Testis (tissue), 3 donors: ENCODE data around the gene TPP1. TPM values are rescaled to one million over a fixed set of nuclear protein-coding genes. Genes with fewer than 3 reads are reported as not detected.

ENCODE experiments used
- DNase-seq: peaks from one replicate; pipeline ENCODE4 v3.0.0-alpha.2; 2019
- H3K27ac ChIP-seq, 2 donors: fragments of 200-600 bp; sonication (generic); one replicate each; pipeline ENCODE4 v1.5.1; 2019
- H3K27me3 ChIP-seq: fragments of 200-600 bp; sonication (generic); one replicate; pipeline ENCODE4 v1.5.1; 2019
- H3K36me3 ChIP-seq: fragments of 200-600 bp; sonication (generic); one replicate; pipeline ENCODE4 v1.5.1; 2017; ENCODE audit warnings: low read depth; ENCODE audit errors: missing control alignments
- H3K4me1 ChIP-seq: fragments of 200-600 bp; sonication (generic); one replicate; pipeline ENCODE4 v1.5.1; 2019
- H3K4me3 ChIP-seq, 2 donors: fragments of 200-600 bp; sonication (generic); one replicate each; pipeline ENCODE4 v1.5.1; 2017 to 2019
- H3K9me3 ChIP-seq: fragments of 200-600 bp; sonication (generic); one replicate; pipeline ENCODE4 v1.5.1; 2017
- CTCF ChIP-seq, 3 experiments: fragments of 450-650 bp in 2 of 3; fragments of 200-600 bp in 1 of 3; sonication (generic) in 1 of 3; IDR thresholded peaks; one replicate each; pipeline ENCODE4 v1.5.1; 2016 to 2019; ENCODE audit warnings: antibody characterized with exemption in 3 of 3, mild to moderate bottlenecking in 2 of 3, moderate library complexity in 1 of 3
- POLR2A ChIP-seq: fragments of 450-650 bp; IDR thresholded peaks from one replicate; pipeline ENCODE4 v1.6.1; 2017; ENCODE audit warnings: antibody characterized with exemption, mild to moderate bottlenecking, moderate library complexity
- WGBS, 2 donors: methylation state at CpG; one replicate each; pipeline ENCODE4 v1.1.5; 2018; 5-methylcytosine and 5-hydroxymethylcytosine counted together
- intact Hi-C: fragments of 100-400 bp; cut with DNase I; formaldehyde crosslinking; loops from one replicate; pipeline ENCODE4 v1.15.1; 2023; ENCODE audit warnings: low total_unique reads
- polyA plus RNA-seq: library from polyadenylated mRNA; stranded (reverse); fragments of 350-450 nt; fragmentation: Illumina TruSeq; extraction: RNeasy Lipid Tissue Mini Kit (QIAGEN cat#74804); gene quantifications from one replicate; pipeline ENCODE4 v1.2.3, GENCODE V29; 2014; ENCODE audit warnings: low read depth, low replicate concordance; ENCODE audit not compliant: insufficient read depth
- total RNA-seq, 2 donors: library from RNA; depleted of rRNA; stranded (reverse); fragments of >200 nt; gene quantifications; one replicate each; pipeline ENCODE4 v1.2.3, GENCODE V29; 2016

The TPP1 gene
- total and polyA plus RNA-seq, 3 donors from 2014 or later: 60.9 to 151 (median 134) TPM

- Histone ChIP-seq H3K4me3 (no peak overlapping the region), H3K4me1 (no peaks in the 10 kb centered on the region)
These were observed 23.7 kb upstream of the TPP1 start for GRCh38 chr11:6642957-6643356.

GRCh38 chr11:6640985-6641701, 21.9 kb upstream of the TPP1 start:
- DNase-seq: no peak
- Histone ChIP-seq H3K27me3 (no peaks in the 10 kb centered on the region), H3K4me1 (no peaks in the 10 kb centered on the region), H3K27ac (no peak overlapping the region), H3K9me3 (no peaks in the 10 kb centered on the region), H3K36me3 (no peaks in the 10 kb centered on the region), H3K4me3 (no peak overlapping the region)
- no peak for TF ChIP-seq POLR2A
- TF ChIP-seq CTCF (IDR thresholded peaks at IDR 0.05): no peak
- 97% methylated on average over 26 of the region's 26 CpGs; no CpG with 5 or more reads in 1 of the 2 donors for WGBS, 2 donors
- intact Hi-C loops: no loop called here

More at GRCh38 chr11:6642957-6643356, 23.7 kb upstream of the TPP1 start:
- Histone ChIP-seq H3K9me3 (no peaks in the 10 kb centered on the region), H3K27ac (no peak overlapping the region), H3K27me3 (no peaks in the 10 kb centered on the region), H3K36me3 (no peaks in the 10 kb centered on the region)
- intact Hi-C loops: no loop called here
- TF ChIP-seq POLR2A: no peak
- 89 to 94% methylated on average over 7 of the region's 7 CpGs for WGBS, 2 donors
- DNase-seq: no peak

- Histone ChIP-seq H3K4me1 (peaks cover 5% of the 10 kb centered on the region), H3K36me3 (no peaks in the 10 kb centered on the region), H3K27ac (no peak overlapping the region), H3K27me3 (no peaks in the 10 kb centered on the region), H3K4me3 (no peak overlapping the region), H3K9me3 (no peaks in the 10 kb centered on the region)
- no peak for DNase-seq
- no peak for TF ChIP-seq CTCF (IDR thresholded peaks at IDR 0.05)
- no peak for TF ChIP-seq POLR2A
- WGBS, 2 donors: 96 to 98% methylated on average over 31 to 36 of the region's 36 CpGs
- intact Hi-C loops: no loop called here
These were observed 21.1 kb upstream of the TPP1 start for GRCh38 chr11:6640036-6640984.

- Histone ChIP-seq H3K4me1 (peaks cover 7% of the 10 kb centered on the region), H3K27me3 (no peaks in the 10 kb centered on the region), H3K36me3 (no peaks in the 10 kb centered on the region), H3K4me3 (no peak overlapping the region), H3K9me3 (no peaks in the 10 kb centered on the region), H3K27ac (no peak overlapping the region)
- intact Hi-C loops: no loop called here
- no peak for TF ChIP-seq CTCF (IDR thresholded peaks at IDR 0.05)
- TF ChIP-seq POLR2A: no peak
- WGBS, 2 donors: 75 to 91% methylated on average over 4 of the region's 4 CpGs
- no peak for DNase-seq
These were observed 19.2 kb upstream of the TPP1 start for GRCh38 chr11:6638429-6638828.

GRCh38 chr11:6637871-6638270, 18.6 kb upstream of the TPP1 start:
- no peaks in the 10 kb centered on the region for H3K27me3 ChIP-seq
- WGBS, 2 donors: 28 to 56% methylated on average over 3 of the region's 3 CpGs
- H3K36me3 ChIP-seq: no peaks in the 10 kb centered on the region
- DNase-seq: peak; percentile 59
- peaks cover 7% of the 10 kb centered on the region for H3K4me1 ChIP-seq
- H3K9me3 ChIP-seq: no peaks in the 10 kb centered on the region
- TF ChIP-seq POLR2A (no peak), CTCF (IDR thresholded peaks at IDR 0.05) (no peak)
- H3K27ac ChIP-seq: no peak overlapping the region
- intact Hi-C loops: no loop called here
- no peak overlapping the region for H3K4me3 ChIP-seq
